GM18505 (cell line): ENCODE results near the gene TBCB.
"Not testable (repeated sequence)": the region's sequence is repeated elsewhere in the genome, so short reads cannot be mapped to it uniquely, and the experiment has no call there.

ENCODE experiments used
- ATAC-seq: cut with Tn5 transposase; IDR thresholded peaks from one replicate; pipeline ENCODE4 v1.9.1; 2021; ENCODE audit not compliant: unreplicated experiment
- POLR2A ChIP-seq: IDR thresholded peaks from 4 replicates; pipeline ENCODE4 v1.6.1; 2011; ENCODE audit warnings: borderline replicate concordance; ENCODE audit not compliant: insufficient read depth, insufficient read length; ENCODE audit errors: extremely low read depth

The TBCB gene

GRCh38 chr19:36115453-36116343, at the start of gene TBCB:
Gene TBCB, plus strand, starts transcription at chr19:36115468. Its CDS starts 93 bp downstream, at chr19:36115561.
- ATAC-seq: peak; percentile 34
- peak; percentile 88 for TF ChIP-seq POLR2A

GRCh38 chr19:36067681-36068080, 47.6 kb upstream of the TBCB start:
- no peak for TF ChIP-seq POLR2A

GRCh38 chr19:36068810-36069499, 46.3 kb upstream of the TBCB start:
- not testable (repeated sequence) for ATAC-seq

More at GRCh38 chr19:36067681-36068080, 47.6 kb upstream of the TBCB start:
- no peak for ATAC-seq

GRCh38 chr19:36072081-36072480, 43.2 kb upstream of the TBCB start:
- TF ChIP-seq POLR2A: no peak
- ATAC-seq: no peak

- no peak for ATAC-seq
- TF ChIP-seq POLR2A: no peak
Measured at GRCh38 chr19:36073121-36073876, 42.0 kb upstream of the TBCB start.

- no peak for ATAC-seq
- no peak for TF ChIP-seq POLR2A
Measured at GRCh38 chr19:36079389-36079945, 35.8 kb upstream of the TBCB start.

GRCh38 chr19:36081385-36081784, 33.9 kb upstream of the TBCB start:
- no peak for ATAC-seq
- no peak for TF ChIP-seq POLR2A

GRCh38 chr19:36081894-36082293, 33.4 kb upstream of the TBCB start:
- no peak for TF ChIP-seq POLR2A
- no peak for ATAC-seq

GRCh38 chr19:36082916-36083315, 32.4 kb upstream of the TBCB start:
- TF ChIP-seq POLR2A: no peak

GRCh38 chr19:36084231-36085009, 30.8 kb upstream of the TBCB start:
- ATAC-seq: no peak
- no peak for TF ChIP-seq POLR2A

More at GRCh38 chr19:36082916-36083315, 32.4 kb upstream of the TBCB start:
- ATAC-seq: no peak

GRCh38 chr19:36086326-36086725, 28.9 kb upstream of the TBCB start:
- TF ChIP-seq POLR2A: no peak
- ATAC-seq: no peak

GRCh38 chr19:36089847-36090246, 25.4 kb upstream of the TBCB start:
- ATAC-seq: no peak
- TF ChIP-seq POLR2A: no peak
